ENCODE results near the gene PSME4.
"Not testable (repeated sequence)": the region's sequence is repeated elsewhere in the genome, so short reads cannot be mapped to it uniquely, and the experiment has no call there.

PSME4 gene

GRCh38 chr2:53964987-53965687, 5.7 kb downstream of the PSME4 start:
- DNase-seq (ENCODE audit: low read depth), result no peak

GRCh38 chr2:53964257-53964952, 6.4 kb downstream of the PSME4 start:
- DNase-seq (ENCODE audit: low read depth), result no peak

GRCh38 chr2:53961478-53962216, 9.1 kb downstream of the PSME4 start:
- DNase-seq (ENCODE audit: low read depth), result not testable (repeated sequence)

GRCh38 chr2:53960476-53960875, 10.3 kb downstream of the PSME4 start:
- no peak for DNase-seq (ENCODE audit: low read depth)

- DNase-seq (ENCODE audit: low read depth), result no peak
These were observed 12.3 kb downstream of the PSME4 start for GRCh38 chr2:53958443-53958842.

GRCh38 chr2:53952519-53952918, 18.3 kb downstream of the PSME4 start:
- no peak for DNase-seq (ENCODE audit: low read depth)

- no peak for DNase-seq (ENCODE audit: low read depth)
These were observed 21.3 kb downstream of the PSME4 start for GRCh38 chr2:53949457-53949856.

GRCh38 chr2:53945538-53945937, 25.3 kb downstream of the PSME4 start:
- DNase-seq (ENCODE audit: low read depth), result no peak

- no peak for DNase-seq (ENCODE audit: low read depth)
These were observed 26.3 kb downstream of the PSME4 start for GRCh38 chr2:53944542-53944941.

GRCh38 chr2:53942280-53942679, 28.5 kb downstream of the PSME4 start:
- no peak for DNase-seq (ENCODE audit: low read depth)

GRCh38 chr2:53941749-53942148, 29.0 kb downstream of the PSME4 start:
- DNase-seq (ENCODE audit: low read depth), result no peak

GRCh38 chr2:53939656-53940055, 31.1 kb downstream of the PSME4 start:
- DNase-seq (ENCODE audit: low read depth), result peak; percentile 20

GRCh38 chr2:53938904-53939303, 31.9 kb downstream of the PSME4 start:
- no peak for DNase-seq (ENCODE audit: low read depth)

GRCh38 chr2:53933329-53933728, 37.5 kb downstream of the PSME4 start:
- DNase-seq (ENCODE audit: low read depth), result no peak

- not testable (repeated sequence) for DNase-seq (ENCODE audit: low read depth)
These were observed 44.5 kb downstream of the PSME4 start for GRCh38 chr2:53926321-53926720.

GRCh38 chr2:53913721-53914120, 57.1 kb downstream of the PSME4 start:
- DNase-seq (ENCODE audit: low read depth), result peak; percentile 9

- no peak for DNase-seq (ENCODE audit: low read depth)
These were observed 59.2 kb downstream of the PSME4 start for GRCh38 chr2:53911434-53912189.

- no peak for DNase-seq (ENCODE audit: low read depth)
These were observed 63.2 kb downstream of the PSME4 start for GRCh38 chr2:53907582-53907981.

GRCh38 chr2:53905396-53905795, 65.4 kb downstream of the PSME4 start:
- DNase-seq (ENCODE audit: low read depth), result no peak

- DNase-seq (ENCODE audit: low read depth), result no peak
These were observed 67.8 kb downstream of the PSME4 start for GRCh38 chr2:53903011-53903410.

GRCh38 chr2:53901192-53901591, 69.6 kb downstream of the PSME4 start:
- DNase-seq (ENCODE audit: low read depth), result no peak

GRCh38 chr2:53896864-53897263, 73.9 kb downstream of the PSME4 start:
- DNase-seq (ENCODE audit: low read depth), result peak; percentile 17

Measured in non-pigmented ciliary epithelial cell (primary cell).